Prostate gland (tissue), 2 donors: ENCODE results near the gene NHS.
"Not testable (repeated sequence)": the region's sequence is repeated elsewhere in the genome, so short reads cannot be mapped to it uniquely, and the experiment has no call there.

Experiments
- POLR2A ChIP-seq: fragments of 450-650 bp; IDR thresholded peaks from one replicate; pipeline ENCODE4 v1.6.1; 2016; ENCODE audit warnings: antibody characterized with exemption, mild to moderate bottlenecking
- POLR2AphosphoS5 ChIP-seq: sonication (generic); formaldehyde crosslinking; IDR thresholded peaks from one replicate; pipeline ENCODE4 v1.6.1; 2017; ENCODE audit warnings: antibody characterized with exemption
- TF ChIP-seq, protein P1 (sequence below), 4 experiments: fragments of 200-600 bp in 2 of 4; fragments of 450-650 bp in 2 of 4; sonication (generic) in 2 of 4; IDR thresholded peaks; 1 replicate in 3 of 4; 2 replicates in 1 of 4; pipeline ENCODE4 v1.5.1; 2016 to 2019; ENCODE audit warnings: antibody characterized with exemption in 4 of 4, mild to moderate bottlenecking in 2 of 4, moderate library complexity in 2 of 4

DNA sequence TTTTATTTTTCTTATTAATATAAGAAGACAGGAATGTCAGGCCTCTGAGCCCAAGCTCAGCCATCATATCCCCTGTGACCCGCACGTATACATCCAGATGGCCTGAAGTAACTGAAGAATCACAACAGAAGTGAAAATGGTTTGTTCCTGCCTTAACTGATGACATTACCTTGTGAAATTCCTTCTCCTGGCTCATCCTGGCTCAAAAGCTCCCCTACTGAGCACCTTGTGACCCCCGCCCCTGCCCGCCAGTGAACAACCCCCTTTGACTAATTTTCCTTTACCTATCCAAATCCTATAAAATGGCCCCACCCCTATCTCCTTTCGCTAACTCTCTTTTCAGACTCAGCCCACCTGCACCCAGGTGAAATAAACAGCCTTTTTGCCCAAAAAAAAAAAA lies 71.3 kb downstream of the NHS start:
- not testable (repeated sequence) for TF ChIP-seq POLR2A, POLR2AphosphoS5
- TF ChIP-seq, protein P1, sequence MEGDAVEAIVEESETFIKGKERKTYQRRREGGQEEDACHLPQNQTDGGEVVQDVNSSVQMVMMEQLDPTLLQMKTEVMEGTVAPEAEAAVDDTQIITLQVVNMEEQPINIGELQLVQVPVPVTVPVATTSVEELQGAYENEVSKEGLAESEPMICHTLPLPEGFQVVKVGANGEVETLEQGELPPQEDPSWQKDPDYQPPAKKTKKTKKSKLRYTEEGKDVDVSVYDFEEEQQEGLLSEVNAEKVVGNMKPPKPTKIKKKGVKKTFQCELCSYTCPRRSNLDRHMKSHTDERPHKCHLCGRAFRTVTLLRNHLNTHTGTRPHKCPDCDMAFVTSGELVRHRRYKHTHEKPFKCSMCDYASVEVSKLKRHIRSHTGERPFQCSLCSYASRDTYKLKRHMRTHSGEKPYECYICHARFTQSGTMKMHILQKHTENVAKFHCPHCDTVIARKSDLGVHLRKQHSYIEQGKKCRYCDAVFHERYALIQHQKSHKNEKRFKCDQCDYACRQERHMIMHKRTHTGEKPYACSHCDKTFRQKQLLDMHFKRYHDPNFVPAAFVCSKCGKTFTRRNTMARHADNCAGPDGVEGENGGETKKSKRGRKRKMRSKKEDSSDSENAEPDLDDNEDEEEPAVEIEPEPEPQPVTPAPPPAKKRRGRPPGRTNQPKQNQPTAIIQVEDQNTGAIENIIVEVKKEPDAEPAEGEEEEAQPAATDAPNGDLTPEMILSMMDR (IDR thresholded peaks at IDR 0.05): not testable (repeated sequence)
